Measurements from ENCODE around the gene EEIG1. TPM values are rescaled to one million over a fixed set of nuclear protein-coding genes. Genes with fewer than 3 reads are reported as not detected.

The EEIG1 gene
- total and polyA plus RNA-seq, 9 of the 15 experiments (the other 6 are each of a cell fraction or from before 2014, with no cell fraction given): 0.17 to 16.7 (median 3.6) TPM

DNA sequence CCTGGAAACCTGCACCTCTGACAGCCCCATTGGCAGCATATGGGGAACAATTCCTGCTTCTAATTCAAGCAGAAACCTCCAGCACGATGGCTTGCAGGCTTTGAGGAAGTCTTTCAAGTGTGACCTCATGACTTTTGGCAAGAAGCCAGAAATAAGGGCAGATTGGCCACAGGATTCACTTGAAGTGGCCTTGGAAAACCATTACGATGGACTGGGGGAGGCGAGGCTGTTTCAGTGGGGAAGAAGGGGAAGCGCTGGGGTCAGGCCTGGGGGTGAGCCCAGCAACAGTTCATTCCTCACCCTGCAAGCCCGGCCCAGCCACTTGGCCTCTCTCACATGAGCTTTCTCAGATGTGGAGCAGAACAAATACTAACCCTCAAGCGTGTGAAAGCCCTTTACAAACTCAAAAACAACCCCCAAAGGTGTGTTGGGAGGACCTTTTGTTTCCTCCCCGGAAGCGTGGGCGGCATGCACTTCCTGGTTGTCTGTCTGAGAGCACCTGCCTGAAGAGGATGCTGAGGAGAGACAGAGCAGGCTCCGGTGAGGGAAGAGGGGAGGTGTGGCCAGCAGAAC lies 26.9 kb upstream of the EEIG1 start (continued):
- TF ChIP-seq TAL1 (IDR thresholded peaks at IDR 0.05) (0 out of 2 replicates have a peak, but pooled peaks have one; percentile 17), CREB1 (IDR thresholded peaks at IDR 0.05) (no peak), CREB1 (CRISPR knock-in tag; IDR thresholded peaks at IDR 0.05) (0 out of 2 replicates have a peak, but pooled peaks have one; percentile 9), EHMT2 (IDR thresholded peaks at IDR 0.05) (no peak), MEF2D (tag; conservative IDR thresholded peaks at IDR 0.05; ENCODE audit: low read depth) (no peak), ELF1 (tag; IDR thresholded peaks at IDR 0.05) (peak; percentile 37)
- TF ChIP-seq, protein P1, sequence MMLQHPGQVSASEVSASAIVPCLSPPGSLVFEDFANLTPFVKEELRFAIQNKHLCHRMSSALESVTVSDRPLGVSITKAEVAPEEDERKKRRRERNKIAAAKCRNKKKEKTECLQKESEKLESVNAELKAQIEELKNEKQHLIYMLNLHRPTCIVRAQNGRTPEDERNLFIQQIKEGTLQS (IDR thresholded peaks at IDR 0.05): peak; percentile 81
- TF ChIP-seq, protein P1 (CRISPR knock-in tag; conservative IDR thresholded peaks at IDR 0.05): peak; percentile 66; the same call in 1 of the 2 replicates
- TF ChIP-seq, protein P2, sequence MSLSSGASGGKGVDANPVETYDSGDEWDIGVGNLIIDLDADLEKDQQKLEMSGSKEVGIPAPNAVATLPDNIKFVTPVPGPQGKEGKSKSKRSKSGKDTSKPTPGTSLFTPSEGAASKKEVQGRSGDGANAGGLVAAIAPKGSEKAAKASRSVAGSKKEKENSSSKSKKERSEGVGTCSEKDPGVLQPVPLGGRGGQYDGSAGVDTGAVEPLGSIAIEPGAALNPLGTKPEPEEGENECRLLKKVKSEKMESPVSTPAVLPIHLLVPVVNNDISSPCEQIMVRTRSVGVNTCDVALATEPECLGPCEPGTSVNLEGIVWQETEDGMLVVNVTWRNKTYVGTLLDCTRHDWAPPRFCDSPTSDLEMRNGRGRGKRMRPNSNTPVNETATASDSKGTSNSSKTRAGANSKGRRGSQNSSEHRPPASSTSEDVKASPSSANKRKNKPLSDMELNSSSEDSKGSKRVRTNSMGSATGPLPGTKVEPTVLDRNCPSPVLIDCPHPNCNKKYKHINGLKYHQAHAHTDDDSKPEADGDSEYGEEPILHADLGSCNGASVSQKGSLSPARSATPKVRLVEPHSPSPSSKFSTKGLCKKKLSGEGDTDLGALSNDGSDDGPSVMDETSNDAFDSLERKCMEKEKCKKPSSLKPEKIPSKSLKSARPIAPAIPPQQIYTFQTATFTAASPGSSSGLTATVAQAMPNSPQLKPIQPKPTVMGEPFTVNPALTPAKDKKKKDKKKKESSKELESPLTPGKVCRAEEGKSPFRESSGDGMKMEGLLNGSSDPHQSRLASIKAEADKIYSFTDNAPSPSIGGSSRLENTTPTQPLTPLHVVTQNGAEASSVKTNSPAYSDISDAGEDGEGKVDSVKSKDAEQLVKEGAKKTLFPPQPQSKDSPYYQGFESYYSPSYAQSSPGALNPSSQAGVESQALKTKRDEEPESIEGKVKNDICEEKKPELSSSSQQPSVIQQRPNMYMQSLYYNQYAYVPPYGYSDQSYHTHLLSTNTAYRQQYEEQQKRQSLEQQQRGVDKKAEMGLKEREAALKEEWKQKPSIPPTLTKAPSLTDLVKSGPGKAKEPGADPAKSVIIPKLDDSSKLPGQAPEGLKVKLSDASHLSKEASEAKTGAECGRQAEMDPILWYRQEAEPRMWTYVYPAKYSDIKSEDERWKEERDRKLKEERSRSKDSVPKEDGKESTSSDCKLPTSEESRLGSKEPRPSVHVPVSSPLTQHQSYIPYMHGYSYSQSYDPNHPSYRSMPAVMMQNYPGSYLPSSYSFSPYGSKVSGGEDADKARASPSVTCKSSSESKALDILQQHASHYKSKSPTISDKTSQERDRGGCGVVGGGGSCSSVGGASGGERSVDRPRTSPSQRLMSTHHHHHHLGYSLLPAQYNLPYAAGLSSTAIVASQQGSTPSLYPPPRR (CRISPR knock-in tag; IDR thresholded peaks at IDR 0.05; ENCODE audit: borderline replicate concordance): 0 out of 2 replicates have a peak, but pooled peaks have one; percentile 71
- TF ChIP-seq, protein P3, sequence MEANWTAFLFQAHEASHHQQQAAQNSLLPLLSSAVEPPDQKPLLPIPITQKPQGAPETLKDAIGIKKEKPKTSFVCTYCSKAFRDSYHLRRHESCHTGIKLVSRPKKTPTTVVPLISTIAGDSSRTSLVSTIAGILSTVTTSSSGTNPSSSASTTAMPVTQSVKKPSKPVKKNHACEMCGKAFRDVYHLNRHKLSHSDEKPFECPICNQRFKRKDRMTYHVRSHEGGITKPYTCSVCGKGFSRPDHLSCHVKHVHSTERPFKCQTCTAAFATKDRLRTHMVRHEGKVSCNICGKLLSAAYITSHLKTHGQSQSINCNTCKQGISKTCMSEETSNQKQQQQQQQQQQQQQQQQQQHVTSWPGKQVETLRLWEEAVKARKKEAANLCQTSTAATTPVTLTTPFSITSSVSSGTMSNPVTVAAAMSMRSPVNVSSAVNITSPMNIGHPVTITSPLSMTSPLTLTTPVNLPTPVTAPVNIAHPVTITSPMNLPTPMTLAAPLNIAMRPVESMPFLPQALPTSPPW (CRISPR knock-in tag; IDR thresholded peaks at IDR 0.05): peak; percentile 64
- TF ChIP-seq, protein P4, sequence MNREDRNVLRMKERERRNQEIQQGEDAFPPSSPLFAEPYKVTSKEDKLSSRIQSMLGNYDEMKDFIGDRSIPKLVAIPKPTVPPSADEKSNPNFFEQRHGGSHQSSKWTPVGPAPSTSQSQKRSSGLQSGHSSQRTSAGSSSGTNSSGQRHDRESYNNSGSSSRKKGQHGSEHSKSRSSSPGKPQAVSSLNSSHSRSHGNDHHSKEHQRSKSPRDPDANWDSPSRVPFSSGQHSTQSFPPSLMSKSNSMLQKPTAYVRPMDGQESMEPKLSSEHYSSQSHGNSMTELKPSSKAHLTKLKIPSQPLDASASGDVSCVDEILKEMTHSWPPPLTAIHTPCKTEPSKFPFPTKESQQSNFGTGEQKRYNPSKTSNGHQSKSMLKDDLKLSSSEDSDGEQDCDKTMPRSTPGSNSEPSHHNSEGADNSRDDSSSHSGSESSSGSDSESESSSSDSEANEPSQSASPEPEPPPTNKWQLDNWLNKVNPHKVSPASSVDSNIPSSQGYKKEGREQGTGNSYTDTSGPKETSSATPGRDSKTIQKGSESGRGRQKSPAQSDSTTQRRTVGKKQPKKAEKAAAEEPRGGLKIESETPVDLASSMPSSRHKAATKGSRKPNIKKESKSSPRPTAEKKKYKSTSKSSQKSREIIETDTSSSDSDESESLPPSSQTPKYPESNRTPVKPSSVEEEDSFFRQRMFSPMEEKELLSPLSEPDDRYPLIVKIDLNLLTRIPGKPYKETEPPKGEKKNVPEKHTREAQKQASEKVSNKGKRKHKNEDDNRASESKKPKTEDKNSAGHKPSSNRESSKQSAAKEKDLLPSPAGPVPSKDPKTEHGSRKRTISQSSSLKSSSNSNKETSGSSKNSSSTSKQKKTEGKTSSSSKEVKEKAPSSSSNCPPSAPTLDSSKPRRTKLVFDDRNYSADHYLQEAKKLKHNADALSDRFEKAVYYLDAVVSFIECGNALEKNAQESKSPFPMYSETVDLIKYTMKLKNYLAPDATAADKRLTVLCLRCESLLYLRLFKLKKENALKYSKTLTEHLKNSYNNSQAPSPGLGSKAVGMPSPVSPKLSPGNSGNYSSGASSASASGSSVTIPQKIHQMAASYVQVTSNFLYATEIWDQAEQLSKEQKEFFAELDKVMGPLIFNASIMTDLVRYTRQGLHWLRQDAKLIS (CRISPR knock-in tag; IDR thresholded peaks at IDR 0.05): no peak

Measured in K562 (cell line).